Ectodermal cell (in vitro differentiated cells): ENCODE data around the gene EXOC7.

Experiments used
- H3K27ac ChIP-seq: 2 replicates; pipeline ENCODE4 v1.7.0; 2013; ENCODE audit warnings: mild to moderate bottlenecking, low read depth, low read length; ENCODE audit not compliant: insufficient read depth, poor library complexity, severe bottlenecking
- H3K27me3 ChIP-seq: 2 replicates; pipeline ENCODE4 v1.7.0; 2013; ENCODE audit warnings: mild to moderate bottlenecking, low read length; ENCODE audit not compliant: insufficient read depth, control insufficient read depth, poor library complexity, severe bottlenecking
- H3K36me3 ChIP-seq: one replicate; pipeline ENCODE4 v1.7.0; 2013; ENCODE audit warnings: low read length; ENCODE audit not compliant: control insufficient read depth, insufficient read depth
- H3K4me1 ChIP-seq: one replicate; pipeline ENCODE4 v1.7.0; 2013; ENCODE audit warnings: low read length; ENCODE audit not compliant: control insufficient read depth, insufficient read depth
- H3K4me3 ChIP-seq: 2 replicates; pipeline ENCODE4 v1.7.0; 2013; ENCODE audit warnings: low read depth, low read length, control low read depth; ENCODE audit not compliant: insufficient read depth
- H3K9me3 ChIP-seq: 2 replicates; pipeline ENCODE4 v1.7.0; 2013; ENCODE audit warnings: mild to moderate bottlenecking, low read length, moderate library complexity; ENCODE audit not compliant: control insufficient read depth
- WGBS, 2 experiments: methylation state at CpG; one replicate each; pipeline ENCODE4 v1.1.7; 2013; ENCODE audit warnings: missing lambda C conversion rate in 2 of 2; 5-methylcytosine and 5-hydroxymethylcytosine counted together

The EXOC7 gene

GRCh38 chr17:76095943-76096342, 7.6 kb downstream of the EXOC7 start:
- H3K36me3 ChIP-seq = peaks cover 58% of the 10 kb centered on the region
- no peaks in the 10 kb centered on the region for H3K4me1 ChIP-seq
- H3K9me3 ChIP-seq = no peaks in the 10 kb centered on the region
- 90 to 91% methylated on average over 13 of the region's 13 CpGs for WGBS, 2 experiments
- H3K4me3 ChIP-seq = no peak overlapping the region
- H3K27ac ChIP-seq = no peak overlapping the region
- H3K27me3 ChIP-seq = no peaks in the 10 kb centered on the region

- Histone ChIP-seq H3K27me3 (no peaks in the 10 kb centered on the region), H3K36me3 (peaks cover 57% of the 10 kb centered on the region), H3K4me3 (no peak overlapping the region), H3K4me1 (no peaks in the 10 kb centered on the region), H3K9me3 (no peaks in the 10 kb centered on the region), H3K27ac (no peak overlapping the region)
- 90 to 91% methylated on average over 11 of the region's 11 CpGs for WGBS, 2 experiments
Observed at GRCh38 chr17:76094046-76094445, 9.5 kb downstream of the EXOC7 start.

- WGBS, 2 experiments = 92 to 96% methylated on average over 20 of the region's 20 CpGs
- H3K4me3 ChIP-seq = no peak overlapping the region
- no peaks in the 10 kb centered on the region for H3K4me1 ChIP-seq
- no peak overlapping the region for H3K27ac ChIP-seq
- no peaks in the 10 kb centered on the region for H3K27me3 ChIP-seq
- peaks cover 63% of the 10 kb centered on the region for H3K36me3 ChIP-seq
- H3K9me3 ChIP-seq = no peaks in the 10 kb centered on the region
Observed at GRCh38 chr17:76092526-76093413, 10.8 kb downstream of the EXOC7 start.

DNA sequence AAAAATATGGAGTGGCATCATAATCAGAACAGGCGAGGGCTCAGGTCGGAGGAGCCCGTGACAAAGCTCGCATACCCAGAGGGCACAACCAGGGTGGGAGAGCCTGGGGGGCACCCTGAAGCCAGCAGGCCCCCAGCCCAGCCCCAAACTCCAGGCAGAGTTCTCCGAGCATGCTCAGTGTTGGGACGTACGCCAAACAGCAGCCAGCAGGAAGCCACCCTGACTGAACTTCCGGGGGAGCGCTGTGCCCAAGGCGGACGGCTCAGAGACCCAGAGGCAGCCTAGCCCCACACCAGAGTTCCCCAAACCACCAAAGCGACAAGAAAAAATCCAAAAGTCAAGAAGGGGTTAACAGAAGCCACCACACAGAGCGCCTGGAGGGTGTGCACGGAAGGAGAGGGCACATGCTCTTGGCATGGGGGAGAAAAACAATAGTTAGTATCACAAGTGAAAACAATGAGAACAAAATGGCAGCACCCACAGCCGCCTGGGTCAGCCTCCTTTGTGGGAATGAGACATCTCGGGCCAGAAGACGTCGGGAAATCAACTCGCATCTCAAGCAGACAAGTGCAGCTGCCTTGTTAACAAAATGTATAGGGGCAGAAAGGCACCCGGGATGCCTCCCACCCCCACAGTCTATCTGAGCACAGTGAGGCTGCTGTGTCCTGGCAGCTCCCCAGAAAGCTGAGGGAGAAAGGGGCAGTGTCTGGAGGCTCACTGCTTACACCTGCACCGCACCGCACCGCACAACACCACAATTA, 11.9 kb downstream of the EXOC7 start:
- no peaks in the 10 kb centered on the region for H3K4me1 ChIP-seq
- H3K27ac ChIP-seq = no peak overlapping the region
- H3K9me3 ChIP-seq = no peaks in the 10 kb centered on the region
- no peak overlapping the region for H3K4me3 ChIP-seq
- peaks cover 57% of the 10 kb centered on the region for H3K36me3 ChIP-seq
- 80 to 84% methylated on average over 23 of the region's 23 CpGs for WGBS, 2 experiments
- H3K27me3 ChIP-seq = no peaks in the 10 kb centered on the region

- Histone ChIP-seq H3K27ac (no peak overlapping the region), H3K27me3 (no peaks in the 10 kb centered on the region), H3K9me3 (no peaks in the 10 kb centered on the region), H3K36me3 (peaks cover 56% of the 10 kb centered on the region), H3K4me3 (no peak overlapping the region), H3K4me1 (no peaks in the 10 kb centered on the region)
- 93 to 94% methylated on average over 17 of the region's 17 CpGs for WGBS, 2 experiments
Observed at GRCh38 chr17:76090517-76091129, 13.0 kb downstream of the EXOC7 start.

DNA sequence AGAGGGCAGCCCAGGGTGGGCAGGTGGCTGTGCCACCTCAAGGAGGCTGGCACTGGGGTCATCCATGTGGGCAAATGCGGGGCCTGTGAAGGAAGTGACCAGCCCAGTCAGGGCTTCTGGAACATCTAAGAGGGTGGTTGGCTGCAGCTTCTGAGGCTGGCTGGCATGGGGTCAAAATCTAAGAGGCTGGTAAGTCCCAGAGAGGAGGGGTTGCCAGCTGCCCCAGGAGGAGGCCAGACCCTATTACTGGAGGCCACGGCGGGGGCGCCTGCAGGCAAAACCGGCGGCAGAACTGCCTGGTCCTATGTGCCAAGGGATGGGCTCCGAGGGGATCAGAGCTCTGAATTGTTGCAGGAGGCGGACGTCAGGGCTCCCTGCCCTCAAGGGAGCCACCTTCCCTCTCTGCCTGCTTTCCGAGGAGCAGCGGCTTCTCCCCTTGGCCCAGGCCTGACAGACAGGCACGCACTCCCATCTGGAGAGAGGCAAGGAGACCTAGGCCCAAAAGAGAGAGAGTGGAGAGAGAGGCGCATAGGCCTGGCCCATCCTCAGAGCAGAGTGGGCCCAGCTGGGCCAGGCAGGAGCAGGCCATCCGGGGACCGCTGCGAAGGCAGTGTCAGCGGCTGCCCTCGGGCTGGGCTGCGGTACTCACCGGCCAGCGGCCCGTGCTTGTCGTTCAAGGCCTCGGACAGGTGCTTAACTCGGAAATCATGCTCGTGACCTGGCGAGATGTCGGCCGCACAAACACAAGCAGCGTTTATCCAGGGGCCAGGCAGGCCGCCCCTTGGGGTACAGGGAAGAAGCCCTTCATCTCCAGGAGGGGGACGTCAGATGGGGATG, 13.7 kb downstream of the EXOC7 start:
- no peaks in the 10 kb centered on the region for H3K27me3 ChIP-seq
- no peak overlapping the region for H3K4me3 ChIP-seq
- no peaks in the 10 kb centered on the region for H3K9me3 ChIP-seq
- peaks cover 62% of the 10 kb centered on the region for H3K36me3 ChIP-seq
- H3K27ac ChIP-seq = no peak overlapping the region
- H3K4me1 ChIP-seq = no peaks in the 10 kb centered on the region
- WGBS, 2 experiments = 93 to 94% methylated on average over 32 of the region's 32 CpGs

GRCh38 chr17:76088868-76089576, 14.6 kb downstream of the EXOC7 start:
- Histone ChIP-seq H3K36me3 (peaks cover 60% of the 10 kb centered on the region), H3K27ac (no peak overlapping the region), H3K9me3 (no peaks in the 10 kb centered on the region), H3K4me1 (no peaks in the 10 kb centered on the region), H3K27me3 (no peaks in the 10 kb centered on the region), H3K4me3 (no peak overlapping the region)
- 96 to 97% methylated on average over 25 of the region's 25 CpGs for WGBS, 2 experiments

GRCh38 chr17:76088041-76088867, 15.3 kb downstream of the EXOC7 start:
- H3K27ac ChIP-seq = no peak overlapping the region
- H3K9me3 ChIP-seq = no peaks in the 10 kb centered on the region
- H3K27me3 ChIP-seq = no peaks in the 10 kb centered on the region
- 91 to 92% methylated on average over 25 of the region's 25 CpGs for WGBS, 2 experiments
- H3K4me3 ChIP-seq = no peak overlapping the region
- H3K36me3 ChIP-seq = peaks cover 58% of the 10 kb centered on the region
- no peaks in the 10 kb centered on the region for H3K4me1 ChIP-seq

DNA sequence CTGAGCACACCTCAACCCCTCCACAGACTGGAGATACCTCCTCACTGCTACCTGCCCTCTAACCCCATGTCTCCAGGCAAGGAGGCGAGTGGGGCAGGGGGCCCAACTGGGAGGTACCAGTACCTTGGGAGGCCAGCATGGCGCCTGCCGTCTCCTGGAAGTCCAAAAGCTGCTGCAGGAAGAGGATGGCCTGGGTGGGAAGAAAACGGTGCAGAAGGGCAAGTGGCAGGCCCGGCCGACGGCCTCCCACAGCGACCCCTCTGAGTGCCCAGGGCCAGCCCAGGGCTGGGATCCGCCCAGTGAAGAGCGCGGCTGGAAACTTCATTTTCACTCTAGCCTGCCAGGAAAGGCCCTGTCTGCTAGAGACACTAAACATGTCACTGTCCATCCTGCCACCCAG, 16.1 kb downstream of the EXOC7 start:
- H3K36me3 ChIP-seq = peaks cover 50% of the 10 kb centered on the region
- no peaks in the 10 kb centered on the region for H3K4me1 ChIP-seq

More for the DNA sequence above, 16.1 kb downstream of the EXOC7 start:
- Histone ChIP-seq H3K4me3 (no peak overlapping the region), H3K27me3 (no peaks in the 10 kb centered on the region), H3K9me3 (no peaks in the 10 kb centered on the region), H3K27ac (no peak overlapping the region)
- 92 to 93% methylated on average over 11 of the region's 11 CpGs for WGBS, 2 experiments
